Daoy (cell line): ENCODE results near the gene HCN3. TPM values are rescaled to one million over a fixed set of nuclear protein-coding genes. Genes with fewer than 3 reads are reported as not detected.
"Not testable (repeated sequence)": the region's sequence is repeated elsewhere in the genome, so short reads cannot be mapped to it uniquely, and the experiment has no call there.

Source experiments
- DNase-seq: peaks from one replicate; pipeline ENCODE4 v3.0.0-alpha.2; 2015; ENCODE audit warnings: low read depth
- total RNA-seq: library from RNA; depleted of rRNA; stranded (reverse); fragments of >200 nt; shearing (Covaris generic); gene quantifications from 2 replicates; pipeline ENCODE4 v1.2.3, GENCODE V29; 2014; rRNA removed

Gene HCN3
- total RNA-seq = 0.11 and 0.65 TPM in 2 replicates

GRCh38 chr1:155277070-155277901 is at the start of gene HCN3:
Gene HCN3, plus strand, starts transcription at chr1:155277463. Its CDS starts 128 bp downstream, at chr1:155277591.
- DNase-seq = peak; percentile 98

- no peak for DNase-seq
Measured at GRCh38 chr1:155228096-155228427, 49.2 kb upstream of the HCN3 start.

GRCh38 chr1:155231302-155231701 is 46.0 kb upstream of the HCN3 start:
- DNase-seq = not testable (repeated sequence)

- DNase-seq = not testable (repeated sequence)
Measured at GRCh38 chr1:155232001-155232978, 45.0 kb upstream of the HCN3 start.

GRCh38 chr1:155233502-155233901 is 43.8 kb upstream of the HCN3 start:
- DNase-seq = not testable (repeated sequence)

- DNase-seq = not testable (repeated sequence)
Measured at GRCh38 chr1:155235375-155235774, 41.9 kb upstream of the HCN3 start.

GRCh38 chr1:155236451-155236850 is 40.8 kb upstream of the HCN3 start:
- no peak for DNase-seq

GRCh38 chr1:155241069-155241679 is 36.1 kb upstream of the HCN3 start:
- DNase-seq = peak; percentile 81

- no peak for DNase-seq
Measured at GRCh38 chr1:155241841-155242264, 35.4 kb upstream of the HCN3 start.

- DNase-seq = no peak
Measured at GRCh38 chr1:155242805-155243358, 34.4 kb upstream of the HCN3 start.

- DNase-seq = peak; percentile 99
Measured at GRCh38 chr1:155244368-155245162, 32.7 kb upstream of the HCN3 start.

GRCh38 chr1:155245163-155245524 is 32.1 kb upstream of the HCN3 start:
- no peak for DNase-seq

- DNase-seq = not testable (repeated sequence)
Measured at GRCh38 chr1:155246796-155247195, 30.5 kb upstream of the HCN3 start.

GRCh38 chr1:155247667-155248553 is 29.4 kb upstream of the HCN3 start:
- DNase-seq = no peak

- DNase-seq = no peak
Measured at GRCh38 chr1:155250246-155250632, 27.0 kb upstream of the HCN3 start.

GRCh38 chr1:155250633-155251449 is 26.4 kb upstream of the HCN3 start:
- DNase-seq = peak; percentile 94

GRCh38 chr1:155251566-155251965 is 25.7 kb upstream of the HCN3 start:
- no peak for DNase-seq

GRCh38 chr1:155253208-155253607 is 24.1 kb upstream of the HCN3 start:
- DNase-seq = no peak

GRCh38 chr1:155253797-155254196 is 23.5 kb upstream of the HCN3 start:
- DNase-seq = no peak
